Anterior cingulate cortex (tissue), 58 donors: ENCODE measurements around the gene PANK4.
"Not testable (repeated sequence)": the region's sequence is repeated elsewhere in the genome, so short reads cannot be mapped to it uniquely, and the experiment has no call there.

Experiments used
- DNase-seq, 58 donors: peaks; one replicate each; lab custom pipeline; 2025; lab: John Stamatoyannopoulos, UW

The PANK4 gene

DNA sequence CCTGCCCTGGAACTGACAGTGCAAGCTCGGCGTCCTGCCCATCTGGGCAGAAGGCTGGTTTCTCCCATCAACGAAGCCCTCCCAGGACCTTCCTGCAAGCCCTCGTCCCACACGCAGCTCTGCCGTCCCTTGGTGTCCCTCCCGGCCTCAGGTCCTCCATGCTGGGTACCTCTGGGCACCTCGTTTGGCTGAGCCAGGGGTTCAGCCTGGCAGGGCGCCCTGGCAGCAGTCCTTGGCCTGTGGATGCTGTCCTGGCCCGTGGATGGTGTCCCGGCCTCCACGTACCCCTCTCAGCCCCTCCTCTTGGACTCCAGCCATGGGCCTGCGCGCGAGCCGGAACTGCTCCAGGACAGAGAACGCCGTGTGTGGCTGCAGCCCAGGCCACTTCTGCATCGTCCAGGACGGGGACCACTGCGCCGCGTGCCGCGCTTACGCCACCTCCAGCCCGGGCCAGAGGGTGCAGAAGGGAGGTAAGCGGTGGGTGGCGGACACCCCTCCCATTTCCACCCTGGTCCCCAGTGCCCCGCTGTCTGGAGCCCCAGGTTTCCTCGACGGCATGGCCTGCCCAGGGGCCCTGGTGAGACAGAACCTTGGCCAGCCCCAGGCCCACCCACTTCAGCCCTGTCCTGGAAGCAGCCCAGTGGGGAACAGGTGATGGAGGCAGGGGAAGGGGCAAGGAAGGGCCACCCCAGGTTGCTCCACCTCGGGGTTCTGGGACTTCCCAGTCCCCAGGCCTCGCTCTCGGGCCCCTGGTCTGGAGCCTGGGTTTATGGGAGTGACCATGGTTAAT, 33.3 kb upstream of the PANK4 start:
- no peak for DNase-seq

DNA sequence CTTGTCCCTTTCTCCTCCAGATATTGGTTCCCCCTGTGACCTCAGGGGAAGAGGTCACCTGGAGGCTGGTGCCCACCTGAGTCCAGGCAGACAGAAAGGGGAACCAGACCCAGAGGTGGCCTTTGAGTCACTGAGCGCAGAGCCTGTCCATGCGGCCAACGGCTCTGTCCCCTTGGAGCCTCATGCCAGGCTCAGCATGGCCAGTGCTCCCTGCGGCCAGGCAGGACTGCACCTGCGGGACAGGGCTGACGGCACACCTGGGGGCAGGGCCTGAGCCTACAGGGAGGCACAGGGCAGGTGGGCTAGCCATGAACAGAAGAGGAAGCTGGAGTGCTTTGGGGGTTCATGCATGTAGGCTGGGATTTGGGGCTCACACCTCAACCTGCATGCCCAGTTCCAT, 32.5 kb upstream of the PANK4 start:
- DNase-seq, result no peak

GRCh38 chr1:2558420-2558819, 32.0 kb upstream of the PANK4 start:
- no peak for DNase-seq

DNA sequence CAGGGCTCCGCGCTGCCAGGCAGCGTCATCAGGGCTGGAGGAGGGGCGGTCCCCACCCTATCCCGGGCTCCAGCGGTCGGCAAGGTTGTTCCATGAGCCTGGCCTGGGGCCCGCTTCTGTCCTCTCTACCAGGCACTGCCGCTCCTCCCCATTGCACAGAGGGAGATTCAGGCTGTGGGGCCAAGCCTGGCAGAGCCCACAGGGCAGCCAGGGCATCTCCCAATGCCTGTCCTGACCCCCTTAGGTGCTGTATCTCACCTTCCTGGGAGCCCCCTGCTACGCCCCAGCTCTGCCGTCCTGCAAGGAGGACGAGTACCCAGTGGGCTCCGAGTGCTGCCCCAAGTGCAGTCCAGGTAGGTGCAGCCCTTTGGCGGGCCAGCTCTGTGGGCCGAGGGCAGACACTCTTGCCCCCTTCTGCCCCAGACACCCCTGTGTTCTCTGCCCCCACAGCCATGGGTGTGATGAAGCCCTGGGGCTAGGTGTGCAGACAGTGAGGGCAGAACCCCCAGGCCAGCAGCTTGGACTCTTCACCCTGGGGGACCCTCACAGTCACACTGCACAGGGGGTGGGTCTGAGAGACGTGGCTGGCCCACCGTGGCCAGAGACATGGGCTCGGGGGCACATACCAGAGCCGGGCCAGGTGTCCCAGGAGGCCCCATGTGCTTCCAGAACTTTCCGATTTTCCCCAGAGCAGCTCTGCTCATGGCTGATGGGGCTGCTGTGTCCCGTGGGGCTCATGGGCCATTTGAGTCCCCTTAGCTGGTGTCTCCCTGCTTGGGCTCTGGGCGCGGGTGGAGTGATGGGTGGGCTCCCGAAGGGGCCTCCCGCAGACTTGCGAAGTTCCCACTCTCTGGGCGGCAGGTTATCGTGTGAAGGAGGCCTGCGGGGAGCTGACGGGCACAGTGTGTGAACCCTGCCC, 31.3 kb upstream of the PANK4 start:
- DNase-seq, result no peak

GRCh38 chr1:2556678-2557481, 30.5 kb upstream of the PANK4 start:
- DNase-seq, result peak in 1 of 58 donors; percentile 18

GRCh38 chr1:2556277-2556677, 29.9 kb upstream of the PANK4 start, which contains the start of gene TNFRSF14:
TSS of gene TNFRSF14 (plus strand) at chr1:2556371. CDS start at chr1:2556665, 294 bp downstream.
- peak in 22 of 58 donors; percentile 14 to 53 (median 32) for DNase-seq

- DNase-seq, result peak in 12 of 58 donors; percentile 17 to 62 (median 42)
These were observed 29.4 kb upstream of the PANK4 start for GRCh38 chr1:2555634-2556276.

- DNase-seq, result peak in 1 of 58 donors; percentile 3
These were observed 28.4 kb upstream of the PANK4 start for GRCh38 chr1:2554621-2555387.

GRCh38 chr1:2553871-2554620, 27.6 kb upstream of the PANK4 start:
- DNase-seq, result no peak

DNA sequence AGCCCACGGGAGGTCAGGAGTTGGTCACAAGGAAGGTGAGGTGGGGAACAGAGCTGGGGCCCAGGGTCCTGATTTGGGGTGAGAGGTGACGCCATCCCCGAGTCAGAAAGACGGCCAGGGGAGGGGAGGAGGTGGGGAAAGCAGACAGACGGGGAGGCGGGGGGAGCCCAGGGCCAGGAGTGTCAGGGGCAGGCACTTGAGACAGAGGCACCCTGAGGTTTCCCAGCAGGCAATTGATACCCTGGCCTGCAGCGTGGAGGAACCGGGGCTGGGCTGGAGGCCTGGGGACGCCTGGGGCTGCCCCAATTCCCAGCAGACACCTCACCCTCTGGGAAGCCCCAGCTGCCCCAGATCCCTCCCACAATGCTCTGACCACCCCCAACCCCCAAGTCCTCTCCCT, 26.7 kb upstream of the PANK4 start:
- DNase-seq, result not testable (repeated sequence)

DNA sequence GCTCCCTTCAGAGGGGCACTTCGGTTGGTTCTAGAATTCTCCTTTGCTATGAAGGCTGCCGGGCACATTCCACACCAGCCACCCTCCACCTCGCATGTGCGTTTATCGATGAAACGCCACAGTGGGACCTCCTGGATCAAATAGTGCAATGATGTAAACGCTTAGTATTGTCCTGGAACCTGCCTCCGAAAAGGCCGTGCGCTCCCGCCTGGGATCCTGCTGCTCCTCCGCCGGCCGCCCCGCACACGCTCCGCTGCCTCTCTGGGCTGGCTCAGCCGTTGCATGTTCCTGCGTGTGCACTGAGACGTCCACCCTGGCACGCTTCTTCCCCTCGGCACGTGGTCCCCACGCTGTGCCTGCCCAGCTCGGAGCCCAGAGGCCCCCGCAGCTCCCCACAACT, 25.8 kb upstream of the PANK4 start:
- no peak for DNase-seq

- not testable (repeated sequence) for DNase-seq
These were observed 25.1 kb upstream of the PANK4 start for GRCh38 chr1:2551544-2551943.

DNA sequence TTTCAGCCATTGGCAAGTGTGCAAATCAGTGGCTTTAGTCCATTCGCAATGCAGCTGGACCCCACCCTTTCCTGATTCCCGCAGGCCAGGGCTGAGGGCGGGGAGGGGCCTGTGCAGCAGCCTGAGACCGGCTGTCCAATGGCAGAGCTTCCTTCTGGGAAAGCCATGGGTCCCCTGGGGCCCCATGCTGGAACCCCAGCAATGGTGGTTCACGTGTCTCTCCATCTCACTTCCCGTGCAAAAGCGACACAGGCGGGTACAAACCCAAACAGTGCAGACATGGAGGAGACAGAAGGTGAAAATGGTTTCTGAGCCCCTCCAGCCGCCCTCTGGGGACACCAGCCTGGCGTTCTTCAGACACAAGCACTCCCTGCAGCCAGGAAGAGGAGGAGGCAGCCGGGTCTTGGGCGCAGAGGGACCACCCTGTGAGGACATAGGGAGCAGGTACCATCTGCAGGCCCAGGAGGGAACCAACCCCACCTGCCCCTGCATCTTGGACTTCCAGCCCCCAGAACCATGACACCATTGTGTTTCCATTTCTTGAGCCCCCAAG, 24.0 kb upstream of the PANK4 start:
- not testable (repeated sequence) for DNase-seq

GRCh38 chr1:2549367-2550029, 23.1 kb upstream of the PANK4 start:
- DNase-seq, result not testable (repeated sequence)

DNA sequence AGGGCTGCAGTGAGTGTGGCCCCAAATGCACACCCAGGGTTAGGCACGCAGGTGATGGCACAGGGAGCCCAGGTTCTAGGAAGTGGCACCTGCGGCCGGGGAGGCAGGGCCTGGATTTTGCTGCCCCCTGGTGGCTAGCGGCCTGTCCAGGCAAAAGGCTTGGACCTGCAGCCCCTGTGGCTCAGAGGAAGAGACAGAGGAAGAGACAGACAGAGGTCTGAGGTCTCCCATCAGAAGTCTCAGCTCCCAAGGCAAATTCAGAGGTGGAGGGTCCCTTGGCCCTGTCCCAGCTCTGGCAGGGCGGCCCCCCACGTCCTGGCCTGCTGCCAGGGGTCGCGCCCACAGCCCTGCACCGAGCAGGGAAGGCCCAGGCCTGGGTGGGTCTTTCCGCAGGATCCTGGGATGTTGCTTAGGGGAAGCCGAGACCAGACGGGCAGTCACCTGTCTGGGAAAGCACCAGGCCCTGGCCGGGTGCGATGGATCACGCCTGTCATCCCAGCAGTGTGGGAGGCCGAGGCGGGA, 21.7 kb upstream of the PANK4 start:
- DNase-seq, result peak in 55 of 58 donors; percentile 37 to 87 (median 67)

DNA sequence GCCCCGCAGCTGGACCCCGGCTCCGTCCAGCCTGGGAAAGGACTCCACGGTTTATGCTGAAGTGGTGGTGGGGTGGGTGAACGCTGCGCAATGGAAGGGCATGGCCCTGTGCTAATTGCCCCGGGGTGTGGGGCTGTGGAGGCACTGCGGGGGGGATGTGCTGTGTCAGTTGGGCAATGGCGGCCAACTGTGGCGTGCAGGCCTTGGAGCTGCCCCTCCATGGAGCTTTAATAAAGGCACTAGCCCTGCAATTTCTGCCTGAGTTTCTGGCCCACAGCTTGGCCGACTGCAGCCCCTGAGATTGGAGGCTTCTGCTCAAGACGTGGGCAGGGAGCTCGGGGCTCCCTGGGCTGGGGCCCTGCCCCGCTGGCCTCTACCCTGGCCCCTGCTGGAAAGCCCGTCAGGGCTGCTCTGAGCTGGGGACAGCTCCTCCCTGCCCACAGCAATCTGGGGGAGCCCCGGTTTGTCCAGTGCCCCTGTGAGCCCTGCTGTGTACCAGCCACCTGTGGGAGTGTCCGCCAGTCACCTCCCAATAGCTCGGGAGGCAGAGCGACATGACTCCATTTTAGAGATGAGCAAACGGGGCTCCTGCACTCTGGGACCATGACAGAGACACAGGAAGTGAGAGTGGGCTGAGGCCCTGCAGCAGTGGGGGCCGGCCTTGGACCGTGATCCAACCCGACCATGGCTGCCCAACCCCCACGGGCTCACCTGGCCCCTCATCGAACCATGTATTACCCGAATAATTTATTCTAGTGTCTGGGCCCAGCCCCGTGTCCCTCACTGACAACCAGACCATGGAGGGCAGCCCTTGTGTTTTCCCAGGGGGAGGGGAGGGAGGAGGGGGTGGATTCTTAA, 21.0 kb upstream of the PANK4 start:
- peak in 3 of 58 donors; percentile 37 to 62 (median 55) for DNase-seq
